ENCODE measurements around the gene SIGLEC5. TPM values are rescaled to one million over a fixed set of nuclear protein-coding genes. Genes with fewer than 3 reads are reported as not detected.
A peak's percentile ranks its signal among the peaks of the same experiment; 100 is the strongest.

Gene SIGLEC5
- total and polyA plus RNA-seq, 2 of the 13 experiments (the other 11 are each of a cell fraction or from before 2014, with no cell fraction given), result not detected

- no peak overlapping the region for H3K27ac ChIP-seq (ENCODE audit: extremely low read length, insufficient read depth, low read length)
- WGBS (ENCODE audit: low lambda C conversion rate), result 97% methylated on average over 3 of the region's 3 CpGs
- no peak overlapping the region for H3K4me2 ChIP-seq (ENCODE audit: low read depth, low read length)
- H3K79me2 ChIP-seq (ENCODE audit: insufficient read depth, low read length), result no peaks in the 10 kb centered on the region
- H3K36me3 ChIP-seq (replicated peaks in 1 of 2; ENCODE audit: control insufficient read depth in 1 of 2, insufficient read depth in 2 of 2, low read length in 2 of 2), result no peaks in the 10 kb centered on the region
- no peak overlapping the region for H3K9ac ChIP-seq (ENCODE audit: insufficient read depth, low read depth, low read length)
- DNase-seq (ENCODE audit: low spot score), result no peak
- no peak overlapping the region for H3K4me3 ChIP-seq (replicated peaks in 1 of 3; ENCODE audit: insufficient read depth in 1 of 3, low read depth in 2 of 3, low read length in 3 of 3)
- H3K27me3 ChIP-seq (ENCODE audit: control insufficient read depth in 1 of 2, insufficient read depth in 2 of 2, low read length in 2 of 2), result peaks cover 2 to 11% of the 10 kb centered on the region in 2 experiments; a peak in 1 of 5 replicates
- in situ Hi-C loops (cut with HindIII; ENCODE audit: extremely low pct_ligation_motif_present, low pct_unique_long_range_greater_than_20kb), result loop anchor here (25.0 kb wide), 1 partner anchor 353 kb away; no protein-coding TSS in a partner anchor
- H3K4me1 ChIP-seq (ENCODE audit: insufficient read depth, low read length), result no peaks in the 10 kb centered on the region
- CTCF ChIA-PET (ENCODE audit: low intra/inter-chr PET ratio, low total read pairs), result no interaction called here
- peaks cover 5% of the 10 kb centered on the region; the same call in 1 of the 2 replicates for H3K9me3 ChIP-seq (ENCODE audit: low read length)
- TF ChIP-seq ZBTB34 (CRISPR knock-in tag; IDR thresholded peaks at IDR 0.05) (no peak), MAFK (conservative IDR thresholded peaks at IDR 0.05 in 1 of 2, IDR thresholded peaks at IDR 0.05 in 1 of 2; ENCODE audit: low read length in 2 of 2) (peak; percentile 66 to 74), MAFF (IDR thresholded peaks at IDR 0.05; ENCODE audit: low read depth, low read length) (peak; percentile 61)
- H4K20me1 ChIP-seq (ENCODE audit: insufficient read depth, low read length), result no peaks in the 10 kb centered on the region
- BruUV-seq (replicated peaks), result no TSS peak
- no peak for ATAC-seq
- intact Hi-C loops (cut with micrococcal nuclease; ENCODE audit: unreplicated experiment), result no loop called here
- no peak overlapping the region for H2AFZ ChIP-seq (ENCODE audit: low read length)
- POLR2A ChIA-PET, result no interaction called here
- FAIRE-seq, result no peak
Measured at GRCh38 chr19:51640386-51640785, 10.2 kb upstream of the SIGLEC5 start.

- no peak for ATAC-seq
- FAIRE-seq, result no peak
- intact Hi-C loops (cut with micrococcal nuclease; ENCODE audit: unreplicated experiment) (no loop called here), in situ Hi-C loops (cut with HindIII; ENCODE audit: extremely low pct_ligation_motif_present, low pct_unique_long_range_greater_than_20kb) (loop anchor here (25.0 kb wide), 1 partner anchor 353 kb away; no protein-coding TSS in a partner anchor)
- Histone ChIP-seq H3K9me3 (ENCODE audit: low read length) (peaks cover 5% of the 10 kb centered on the region; the same call in 1 of the 2 replicates), H3K79me2 (ENCODE audit: insufficient read depth, low read length) (no peaks in the 10 kb centered on the region), H3K4me1 (ENCODE audit: insufficient read depth, low read length) (no peaks in the 10 kb centered on the region), H3K9ac (ENCODE audit: insufficient read depth, low read depth, low read length) (no peak overlapping the region), H2AFZ (ENCODE audit: low read length) (no peak overlapping the region), H3K27me3 (ENCODE audit: control insufficient read depth in 1 of 2, insufficient read depth in 2 of 2, low read length in 2 of 2) (peaks cover 2 to 11% of the 10 kb centered on the region in 2 experiments; a peak in 1 of 5 replicates), H3K27ac (ENCODE audit: extremely low read length, insufficient read depth, low read length) (no peak overlapping the region), H3K36me3 (replicated peaks in 1 of 2; ENCODE audit: control insufficient read depth in 1 of 2, insufficient read depth in 2 of 2, low read length in 2 of 2) (no peaks in the 10 kb centered on the region), H3K4me3 (replicated peaks in 1 of 3; ENCODE audit: insufficient read depth in 1 of 3, low read depth in 2 of 3, low read length in 3 of 3) (no peak overlapping the region), H4K20me1 (ENCODE audit: insufficient read depth, low read length) (no peaks in the 10 kb centered on the region), H3K4me2 (ENCODE audit: low read depth, low read length) (no peak overlapping the region)
- no peak for TF ChIP-seq RXRB (CRISPR knock-in tag; IDR thresholded peaks at IDR 0.05; ENCODE audit: borderline replicate concordance)
- no peak for TF ChIP-seq RAD21 (CRISPR knock-in tag; IDR thresholded peaks at IDR 0.05)
- TF ChIP-seq, protein P1, sequence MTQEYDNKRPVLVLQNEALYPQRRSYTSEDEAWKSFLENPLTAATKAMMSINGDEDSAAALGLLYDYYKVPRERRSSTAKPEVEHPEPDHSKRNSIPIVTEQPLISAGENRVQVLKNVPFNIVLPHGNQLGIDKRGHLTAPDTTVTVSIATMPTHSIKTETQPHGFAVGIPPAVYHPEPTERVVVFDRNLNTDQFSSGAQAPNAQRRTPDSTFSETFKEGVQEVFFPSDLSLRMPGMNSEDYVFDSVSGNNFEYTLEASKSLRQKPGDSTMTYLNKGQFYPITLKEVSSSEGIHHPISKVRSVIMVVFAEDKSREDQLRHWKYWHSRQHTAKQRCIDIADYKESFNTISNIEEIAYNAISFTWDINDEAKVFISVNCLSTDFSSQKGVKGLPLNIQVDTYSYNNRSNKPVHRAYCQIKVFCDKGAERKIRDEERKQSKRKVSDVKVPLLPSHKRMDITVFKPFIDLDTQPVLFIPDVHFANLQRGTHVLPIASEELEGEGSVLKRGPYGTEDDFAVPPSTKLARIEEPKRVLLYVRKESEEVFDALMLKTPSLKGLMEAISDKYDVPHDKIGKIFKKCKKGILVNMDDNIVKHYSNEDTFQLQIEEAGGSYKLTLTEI (CRISPR knock-in tag; conservative IDR thresholded peaks at IDR 0.05), result no peak
- no peak for TF ChIP-seq ETV6 (CRISPR knock-in tag; conservative IDR thresholded peaks at IDR 0.05)
- TF ChIP-seq MTA1 (CRISPR knock-in tag; IDR thresholded peaks at IDR 0.05; ENCODE audit: borderline replicate concordance), result no peak
- no peak for TF ChIP-seq SP140L (CRISPR knock-in tag; IDR thresholded peaks at IDR 0.05; ENCODE audit: borderline replicate concordance)
- BruUV-seq (replicated peaks), result no TSS peak
- 2% methylated on average over 4 of the region's 4 CpGs for WGBS (ENCODE audit: low lambda C conversion rate)
- CTCF ChIA-PET (ENCODE audit: low intra/inter-chr PET ratio, low total read pairs), result no interaction called here
- DNase-seq (ENCODE audit: low spot score), result no peak
- POLR2A ChIA-PET, result no interaction called here
Measured at GRCh38 chr19:51639916-51640315, 9.7 kb upstream of the SIGLEC5 start.
